Measurements from ENCODE around the gene LRR1. TPM values are rescaled to one million over a fixed set of nuclear protein-coding genes. Genes with fewer than 3 reads are reported as not detected.

Gene LRR1
- polyA plus RNA-seq, 2 of the 4 experiments (the other 2 are of a cell fraction): 50.7 to 52.8 TPM

DNA sequence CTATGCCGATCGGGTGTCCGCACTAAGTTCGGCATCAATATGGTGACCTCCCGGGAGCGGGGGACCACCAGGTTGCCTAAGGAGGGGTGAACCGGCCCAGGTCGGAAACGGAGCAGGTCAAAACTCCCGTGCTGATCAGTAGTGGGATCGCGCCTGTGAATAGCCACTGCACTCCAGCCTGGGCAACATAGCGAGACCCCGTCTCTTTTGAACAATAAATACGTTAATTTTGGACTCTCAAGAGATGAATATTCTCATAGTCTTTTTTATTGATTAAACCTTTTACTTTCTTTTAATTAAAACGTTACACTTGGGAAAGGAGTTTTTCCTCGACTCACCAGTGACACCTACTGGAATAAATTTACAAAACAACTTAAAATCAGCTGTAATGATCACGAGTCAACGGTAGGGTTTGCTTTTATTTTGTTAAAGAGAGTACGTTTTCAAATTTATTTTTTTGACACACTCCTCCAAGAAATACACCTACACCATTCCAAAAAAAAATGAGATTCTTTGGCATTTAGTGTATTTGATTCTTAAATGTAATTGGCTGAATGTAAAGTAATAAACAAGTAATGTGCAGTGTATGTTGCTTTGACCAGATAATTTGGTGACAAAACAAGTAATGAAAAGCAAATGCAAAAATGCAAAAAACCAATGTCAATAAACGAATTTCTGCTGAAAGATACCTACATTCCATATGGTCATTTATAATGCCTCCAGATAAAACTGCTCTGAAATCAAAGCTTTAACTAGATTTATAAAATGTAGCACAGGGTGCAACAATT lies 11.9 kb upstream of the LRR1 start:
- POLR2A ChIA-PET: interaction anchor here (0.6 to 3.1 kb wide), 11 partner anchors 7 to 266 kb away, joined by 3 to 50 read pairs (median 4); partner anchors contain the start of genes KLHDC2, LRR1, MGAT2 and NEMF
- ATAC-seq: peak; percentile 27 to 32
- WGBS (ENCODE audit: missing lambda C conversion rate): 1% methylated on average over 13 of the region's 21 CpGs
- H3K27ac ChIP-seq: 0 out of 6 replicates have a peak overlapping the region, but pooled peaks of 1 of the 2 experiments have one; percentile 35
- H3K4me3 ChIP-seq: peak overlapping the region; percentile 14; the same call in 2 of the 3 replicates
- peak; percentile 51 to 83 for DNase-seq (ENCODE audit: low read depth in 1 of 2, low spot score in 1 of 2)
- no peak for FAIRE-seq
- CTCF ChIA-PET: interaction anchor here (0.9 to 2.5 kb wide), 14 partner anchors 8 to 126 kb away, joined by 3 to 18 read pairs (median 6); partner anchors contain the start of genes DNAAF2 and LRR1
- H3K9me3 ChIP-seq: no peaks in the 10 kb centered on the region
- H3K4me1 ChIP-seq: peaks cover 27% of the 10 kb centered on the region
- H3K4me2 ChIP-seq: peak overlapping the region; percentile 52
- no peak for TF ChIP-seq PHF8 (IDR thresholded peaks at IDR 0.05; ENCODE audit: borderline replicate concordance, low read depth)
- TF ChIP-seq TFCP2L1 (CRISPR knock-in tag; IDR thresholded peaks at IDR 0.05): no peak
- no peak for TF ChIP-seq EP300 (IDR thresholded peaks at IDR 0.05)
- no peak for TF ChIP-seq SREBF2 (IDR thresholded peaks at IDR 0.05)
- TF ChIP-seq HOXB5 (CRISPR knock-in tag; IDR thresholded peaks at IDR 0.05): no peak
- TF ChIP-seq, protein P1, sequence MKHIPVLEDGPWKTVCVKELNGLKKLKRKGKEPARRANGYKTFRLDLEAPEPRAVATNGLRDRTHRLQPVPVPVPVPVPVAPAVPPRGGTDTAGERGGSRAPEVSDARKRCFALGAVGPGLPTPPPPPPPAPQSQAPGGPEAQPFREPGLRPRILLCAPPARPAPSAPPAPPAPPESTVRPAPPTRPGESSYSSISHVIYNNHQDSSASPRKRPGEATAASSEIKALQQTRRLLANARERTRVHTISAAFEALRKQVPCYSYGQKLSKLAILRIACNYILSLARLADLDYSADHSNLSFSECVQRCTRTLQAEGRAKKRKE (CRISPR knock-in tag; IDR thresholded peaks at IDR 0.05; ENCODE audit: low read depth): 0 out of 2 replicates have a peak, but pooled peaks have one; percentile 27
- TF ChIP-seq BHLHE40 (IDR thresholded peaks at IDR 0.05; ENCODE audit: low read depth, low read length): no peak
- TF ChIP-seq MAZ (IDR thresholded peaks at IDR 0.05; ENCODE audit: borderline replicate concordance, low read depth, low read length): no peak
- TF ChIP-seq, protein P2, sequence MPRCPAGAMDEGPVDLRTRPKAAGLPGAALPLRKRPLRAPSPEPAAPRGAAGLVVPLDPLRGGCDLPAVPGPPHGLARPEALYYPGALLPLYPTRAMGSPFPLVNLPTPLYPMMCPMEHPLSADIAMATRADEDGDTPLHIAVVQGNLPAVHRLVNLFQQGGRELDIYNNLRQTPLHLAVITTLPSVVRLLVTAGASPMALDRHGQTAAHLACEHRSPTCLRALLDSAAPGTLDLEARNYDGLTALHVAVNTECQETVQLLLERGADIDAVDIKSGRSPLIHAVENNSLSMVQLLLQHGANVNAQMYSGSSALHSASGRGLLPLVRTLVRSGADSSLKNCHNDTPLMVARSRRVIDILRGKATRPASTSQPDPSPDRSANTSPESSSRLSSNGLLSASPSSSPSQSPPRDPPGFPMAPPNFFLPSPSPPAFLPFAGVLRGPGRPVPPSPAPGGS (IDR thresholded peaks at IDR 0.05): no peak
- no peak for TF ChIP-seq RNF2 (IDR thresholded peaks at IDR 0.05; ENCODE audit: borderline replicate concordance, low read depth)
- TF ChIP-seq, protein P3, sequence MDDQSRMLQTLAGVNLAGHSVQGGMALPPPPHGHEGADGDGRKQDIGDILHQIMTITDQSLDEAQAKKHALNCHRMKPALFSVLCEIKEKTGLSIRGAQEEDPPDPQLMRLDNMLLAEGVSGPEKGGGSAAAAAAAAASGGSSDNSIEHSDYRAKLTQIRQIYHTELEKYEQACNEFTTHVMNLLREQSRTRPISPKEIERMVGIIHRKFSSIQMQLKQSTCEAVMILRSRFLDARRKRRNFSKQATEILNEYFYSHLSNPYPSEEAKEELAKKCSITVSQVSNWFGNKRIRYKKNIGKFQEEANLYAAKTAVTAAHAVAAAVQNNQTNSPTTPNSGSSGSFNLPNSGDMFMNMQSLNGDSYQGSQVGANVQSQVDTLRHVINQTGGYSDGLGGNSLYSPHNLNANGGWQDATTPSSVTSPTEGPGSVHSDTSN (IDR thresholded peaks at IDR 0.05): no peak
- TF ChIP-seq, protein P4, sequence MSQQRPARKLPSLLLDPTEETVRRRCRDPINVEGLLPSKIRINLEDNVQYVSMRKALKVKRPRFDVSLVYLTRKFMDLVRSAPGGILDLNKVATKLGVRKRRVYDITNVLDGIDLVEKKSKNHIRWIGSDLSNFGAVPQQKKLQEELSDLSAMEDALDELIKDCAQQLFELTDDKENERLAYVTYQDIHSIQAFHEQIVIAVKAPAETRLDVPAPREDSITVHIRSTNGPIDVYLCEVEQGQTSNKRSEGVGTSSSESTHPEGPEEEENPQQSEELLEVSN (IDR thresholded peaks at IDR 0.05; ENCODE audit: borderline replicate concordance, low read depth): no peak
- no peak for TF ChIP-seq FOSL2 (IDR thresholded peaks at IDR 0.05)
- TF ChIP-seq FOSL2 (CRISPR knock-in tag; IDR thresholded peaks at IDR 0.05): no peak
- TF ChIP-seq SMC3 (IDR thresholded peaks at IDR 0.05): 0 out of 3 replicates have a peak, but pooled peaks have one; percentile 17
- TF ChIP-seq, protein P5, sequence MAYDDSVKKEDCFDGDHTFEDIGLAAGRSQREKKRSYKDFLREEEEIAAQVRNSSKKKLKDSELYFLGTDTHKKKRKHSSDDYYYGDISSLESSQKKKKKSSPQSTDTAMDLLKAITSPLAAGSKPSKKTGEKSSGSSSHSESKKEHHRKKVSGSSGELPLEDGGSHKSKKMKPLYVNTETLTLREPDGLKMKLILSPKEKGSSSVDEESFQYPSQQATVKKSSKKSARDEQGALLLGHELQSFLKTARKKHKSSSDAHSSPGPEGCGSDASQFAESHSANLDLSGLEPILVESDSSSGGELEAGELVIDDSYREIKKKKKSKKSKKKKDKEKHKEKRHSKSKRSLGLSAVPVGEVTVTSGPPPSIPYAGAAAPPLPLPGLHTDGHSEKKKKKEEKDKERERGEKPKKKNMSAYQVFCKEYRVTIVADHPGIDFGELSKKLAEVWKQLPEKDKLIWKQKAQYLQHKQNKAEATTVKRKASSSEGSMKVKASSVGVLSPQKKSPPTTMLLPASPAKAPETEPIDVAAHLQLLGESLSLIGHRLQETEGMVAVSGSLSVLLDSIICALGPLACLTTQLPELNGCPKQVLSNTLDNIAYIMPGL (CRISPR knock-in tag; IDR thresholded peaks at IDR 0.05; ENCODE audit: borderline replicate concordance): 0 out of 2 replicates have a peak, but pooled peaks have one; percentile 53
- TF ChIP-seq EHF (CRISPR knock-in tag; IDR thresholded peaks at IDR 0.05): peak; percentile 46; the same call in 1 of the 2 replicates
- TF ChIP-seq MYC (IDR thresholded peaks at IDR 0.05; ENCODE audit: borderline replicate concordance, low read length): no peak
- TF ChIP-seq FOXS1 (CRISPR knock-in tag; IDR thresholded peaks at IDR 0.05): peak; percentile 32; the same call in 1 of the 2 replicates
- TF ChIP-seq CBX8 (IDR thresholded peaks at IDR 0.05): no peak
- no peak for TF ChIP-seq JUNB (IDR thresholded peaks at IDR 0.05)
- no peak for TF ChIP-seq NR3C1 (IDR thresholded peaks at IDR 0.05)
- TF ChIP-seq, protein P6, sequence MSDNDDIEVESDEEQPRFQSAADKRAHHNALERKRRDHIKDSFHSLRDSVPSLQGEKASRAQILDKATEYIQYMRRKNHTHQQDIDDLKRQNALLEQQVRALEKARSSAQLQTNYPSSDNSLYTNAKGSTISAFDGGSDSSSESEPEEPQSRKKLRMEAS (IDR thresholded peaks at IDR 0.05): no peak
- TF ChIP-seq CHD4 (IDR thresholded peaks at IDR 0.05; ENCODE audit: borderline replicate concordance): no peak
- TF ChIP-seq, protein P7, sequence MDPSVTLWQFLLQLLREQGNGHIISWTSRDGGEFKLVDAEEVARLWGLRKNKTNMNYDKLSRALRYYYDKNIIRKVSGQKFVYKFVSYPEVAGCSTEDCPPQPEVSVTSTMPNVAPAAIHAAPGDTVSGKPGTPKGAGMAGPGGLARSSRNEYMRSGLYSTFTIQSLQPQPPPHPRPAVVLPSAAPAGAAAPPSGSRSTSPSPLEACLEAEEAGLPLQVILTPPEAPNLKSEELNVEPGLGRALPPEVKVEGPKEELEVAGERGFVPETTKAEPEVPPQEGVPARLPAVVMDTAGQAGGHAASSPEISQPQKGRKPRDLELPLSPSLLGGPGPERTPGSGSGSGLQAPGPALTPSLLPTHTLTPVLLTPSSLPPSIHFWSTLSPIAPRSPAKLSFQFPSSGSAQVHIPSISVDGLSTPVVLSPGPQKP (IDR thresholded peaks at IDR 0.05; ENCODE audit: low read depth, low read length): no peak
- TF ChIP-seq KDM5A (IDR thresholded peaks at IDR 0.05): no peak
- TF ChIP-seq HDAC2 (IDR thresholded peaks at IDR 0.05): no peak
- no peak for TF ChIP-seq CEBPB (IDR thresholded peaks at IDR 0.05)
- TF ChIP-seq NFE2L2 (conservative IDR thresholded peaks at IDR 0.05; ENCODE audit: low read length): no peak
- no peak for TF ChIP-seq FOSB (CRISPR knock-in tag; IDR thresholded peaks at IDR 0.05)
- no peak for TF ChIP-seq NPAS2 (CRISPR knock-in tag; IDR thresholded peaks at IDR 0.05; ENCODE audit: borderline replicate concordance)
- no peak for TF ChIP-seq ZFP36 (IDR thresholded peaks at IDR 0.05; ENCODE audit: borderline replicate concordance, partially characterized antibody)
- TF ChIP-seq KDM1A (IDR thresholded peaks at IDR 0.05; ENCODE audit: low read depth): 0 out of 2 replicates have a peak, but pooled peaks have one; percentile 36
- TF ChIP-seq ZSCAN20 (CRISPR knock-in tag; IDR thresholded peaks at IDR 0.05): no peak
- TF ChIP-seq ESRRA (IDR thresholded peaks at IDR 0.05; ENCODE audit: borderline replicate concordance, low read length): no peak
